HG03175 (cell line): ENCODE data around the gene MVB12B.

Experiments used
- ATAC-seq: cut with Tn5 transposase; IDR thresholded peaks from one replicate; pipeline ENCODE4 v1.9.1; 2021; ENCODE audit warnings: mild to moderate bottlenecking, moderate library complexity; ENCODE audit not compliant: unreplicated experiment

MVB12B gene

DNA sequence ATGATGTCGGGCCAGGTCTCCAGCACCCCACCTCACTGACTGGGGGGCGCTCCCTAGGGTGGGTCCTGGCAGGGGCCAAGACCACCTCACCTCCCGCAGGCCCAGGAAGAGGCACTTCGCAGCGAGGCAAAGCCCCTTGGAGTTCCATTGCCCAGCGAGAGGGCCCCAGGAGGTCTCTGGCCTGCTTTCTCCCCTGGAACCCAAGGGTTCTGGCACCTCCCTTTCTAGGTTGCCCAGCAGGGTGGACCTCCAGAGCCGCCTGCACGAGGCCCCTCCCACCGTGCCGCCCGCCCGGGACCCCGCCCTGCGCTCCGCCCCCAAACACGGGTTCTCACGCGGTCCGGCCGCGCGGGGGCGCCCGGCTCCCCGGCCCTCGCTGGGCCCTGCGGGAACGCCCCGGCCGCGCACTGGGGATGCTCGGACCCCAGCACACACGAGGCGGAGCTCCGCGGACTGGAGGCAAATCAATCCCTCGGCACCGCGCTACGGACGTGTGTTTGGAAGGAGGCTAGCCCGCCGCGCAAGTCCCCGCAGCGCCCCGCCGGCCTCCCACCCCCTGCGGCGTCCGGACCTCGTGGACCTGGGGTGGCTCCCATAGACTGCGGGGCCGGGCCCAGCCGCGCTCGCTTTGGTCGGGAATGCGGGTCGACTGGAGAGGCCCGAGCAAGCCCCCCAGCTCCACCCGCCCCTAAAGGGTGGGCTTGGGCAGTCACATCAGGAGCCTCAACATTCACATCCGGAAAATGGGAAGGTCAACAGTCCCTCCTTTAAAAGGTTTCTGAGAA is 187.6 kb downstream of the MVB12B start:
- no peak for ATAC-seq

DNA sequence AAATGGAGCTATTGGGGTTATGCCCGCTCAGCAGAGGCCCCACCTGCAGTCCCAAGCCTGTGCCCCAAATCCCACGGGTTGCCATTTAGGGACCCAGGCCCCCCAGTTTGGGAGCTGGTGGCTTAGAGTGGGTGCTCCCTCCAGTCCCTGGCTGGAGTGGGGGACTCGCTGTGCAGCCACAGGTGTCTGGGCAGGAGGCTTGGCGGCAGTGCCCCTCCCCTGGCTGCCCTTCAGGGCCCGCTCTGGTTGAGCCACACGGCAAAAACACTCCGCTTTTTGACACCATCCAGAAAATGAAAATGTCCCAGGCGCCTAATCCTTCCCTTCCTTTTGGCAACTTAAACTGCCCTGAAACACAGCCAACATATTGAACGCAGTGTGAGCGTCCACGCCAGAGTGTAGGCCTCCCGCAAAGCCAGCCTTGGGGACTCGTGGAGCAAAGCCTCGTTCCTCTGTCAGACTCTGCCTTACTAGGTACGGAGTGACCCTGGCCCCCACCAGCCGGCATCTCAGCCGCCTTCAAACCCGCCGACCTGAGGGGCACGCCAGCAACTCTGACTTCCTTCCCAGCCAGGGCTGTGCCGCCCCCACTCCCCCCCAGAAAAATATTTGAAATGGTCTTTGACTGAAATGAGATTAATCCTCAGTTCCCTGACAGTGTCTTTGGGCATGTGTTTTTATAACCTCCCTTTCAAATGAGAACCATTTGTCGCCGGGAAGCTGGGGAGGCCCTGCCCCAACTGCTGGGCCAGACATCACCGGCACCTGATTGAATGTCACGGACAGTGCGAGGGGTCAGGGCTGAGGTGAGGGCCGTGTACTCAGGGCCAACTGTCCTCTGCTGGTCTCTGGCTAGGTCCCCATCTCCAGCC is 188.6 kb downstream of the MVB12B start:
- no peak for ATAC-seq

DNA sequence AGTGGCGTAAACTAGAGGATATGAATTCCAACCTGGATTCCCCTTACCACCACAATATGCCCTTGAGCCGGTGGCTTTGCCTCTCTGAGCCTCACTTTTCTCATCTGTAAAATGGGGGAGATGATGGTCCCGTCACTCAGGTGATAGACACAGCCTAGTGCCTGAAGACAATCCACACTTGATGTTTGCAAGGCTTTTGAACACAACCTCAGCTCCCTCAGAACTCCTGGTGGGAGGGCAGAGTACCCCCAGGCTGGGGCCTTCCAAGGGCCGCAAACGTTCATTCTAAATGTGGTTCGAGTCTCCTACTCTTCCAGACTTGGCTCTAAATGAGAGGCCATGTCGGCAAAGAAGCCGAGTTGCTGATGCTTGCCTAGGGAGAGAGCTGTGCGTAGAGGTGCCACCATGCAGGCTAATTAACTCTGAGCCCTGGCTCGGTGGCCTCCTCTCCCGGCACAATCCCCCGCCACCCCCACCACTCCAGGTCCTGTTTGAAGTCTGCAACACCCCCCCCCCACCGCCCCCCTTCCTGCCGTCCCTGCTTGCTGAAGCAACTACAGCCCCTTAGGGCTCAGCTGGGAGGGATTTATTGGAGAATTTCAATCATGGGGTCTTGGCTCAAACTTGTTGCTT is 189.4 kb downstream of the MVB12B start:
- ATAC-seq = no peak

DNA sequence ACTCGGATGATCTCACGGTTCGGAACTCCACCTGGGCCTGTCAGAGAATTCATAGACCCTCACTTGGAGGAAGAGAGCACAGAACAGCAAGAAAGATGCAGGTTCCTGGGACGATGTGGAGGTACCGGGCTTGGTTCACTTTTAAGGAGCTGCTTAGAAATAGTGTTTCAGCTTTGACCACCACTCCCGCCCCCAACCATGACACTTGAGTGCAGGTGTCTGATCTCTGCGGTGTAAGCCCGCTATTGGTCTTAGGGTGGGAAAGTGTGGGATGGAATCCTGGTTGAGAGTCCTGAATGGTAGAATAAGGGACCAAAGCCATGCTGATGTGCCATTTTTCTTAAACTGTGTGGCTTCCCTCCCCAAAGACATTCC is 189.9 kb downstream of the MVB12B start:
- no peak for ATAC-seq

DNA sequence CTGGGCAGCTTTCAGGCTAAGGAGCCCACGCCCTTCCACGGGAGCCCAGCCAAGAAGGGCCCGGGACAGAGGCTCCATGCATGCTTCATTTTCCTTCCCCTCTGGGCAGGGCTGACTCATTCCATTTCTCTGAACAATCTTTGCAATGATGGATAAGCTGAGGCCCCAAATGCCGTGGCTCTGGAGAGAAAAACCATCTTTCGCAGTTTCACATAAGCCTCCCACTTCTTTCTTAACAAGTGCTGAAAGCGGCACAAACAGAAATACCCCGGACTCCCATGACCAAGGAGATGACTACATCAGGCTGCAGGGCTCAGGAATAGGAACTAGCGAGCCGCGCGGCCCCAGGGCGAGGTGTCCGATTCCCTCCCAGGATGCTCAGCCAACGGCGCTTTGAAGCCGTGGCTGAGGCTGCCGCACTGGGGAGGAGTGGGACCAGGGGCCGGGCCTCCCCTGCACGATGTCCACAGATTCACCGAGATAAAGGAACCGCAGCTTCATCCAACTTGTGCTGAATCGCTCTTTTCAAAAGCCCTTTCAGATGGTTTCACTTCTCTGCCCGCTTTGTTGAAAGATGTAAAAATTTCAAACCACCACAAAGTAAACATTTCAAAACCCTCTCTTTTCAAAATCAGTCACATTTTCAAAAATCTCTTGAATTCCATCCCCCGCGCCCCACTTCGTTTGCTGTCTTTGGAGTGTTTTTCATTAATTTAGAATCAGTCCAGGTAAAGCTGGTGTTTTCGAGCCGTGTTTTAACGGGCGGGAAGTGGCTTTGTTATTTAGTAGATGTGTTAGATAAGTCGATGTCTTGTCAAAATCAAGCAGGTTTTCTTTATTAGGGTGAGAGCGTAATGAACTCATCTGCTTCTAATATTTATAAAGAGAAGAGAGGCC is 190.6 kb downstream of the MVB12B start:
- ATAC-seq = no peak

DNA sequence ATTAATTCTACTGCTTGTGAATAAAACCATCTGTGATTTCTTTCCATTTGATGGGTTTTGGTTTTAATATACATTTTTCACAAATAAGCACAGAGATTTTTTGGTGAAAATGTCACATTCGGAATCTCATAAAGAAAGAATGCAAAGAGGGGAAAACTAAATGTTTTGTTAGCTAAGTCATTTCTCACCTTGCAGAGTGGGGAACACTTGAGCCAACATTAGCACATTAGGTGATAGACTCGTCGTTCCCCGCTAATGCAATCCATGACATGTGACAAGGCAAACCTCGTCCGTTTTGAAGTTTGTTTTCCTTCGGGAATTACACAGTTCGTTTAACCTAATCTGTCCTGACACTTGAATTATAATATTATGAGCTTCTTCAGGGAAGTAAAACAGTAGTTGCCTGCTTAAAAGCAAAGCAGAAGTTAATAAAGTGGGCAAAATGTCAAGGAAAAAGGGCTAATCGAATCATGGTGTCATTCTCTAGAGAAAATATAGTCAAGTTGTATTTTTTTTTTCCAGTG is 191.3 kb downstream of the MVB12B start:
- no peak for ATAC-seq

DNA sequence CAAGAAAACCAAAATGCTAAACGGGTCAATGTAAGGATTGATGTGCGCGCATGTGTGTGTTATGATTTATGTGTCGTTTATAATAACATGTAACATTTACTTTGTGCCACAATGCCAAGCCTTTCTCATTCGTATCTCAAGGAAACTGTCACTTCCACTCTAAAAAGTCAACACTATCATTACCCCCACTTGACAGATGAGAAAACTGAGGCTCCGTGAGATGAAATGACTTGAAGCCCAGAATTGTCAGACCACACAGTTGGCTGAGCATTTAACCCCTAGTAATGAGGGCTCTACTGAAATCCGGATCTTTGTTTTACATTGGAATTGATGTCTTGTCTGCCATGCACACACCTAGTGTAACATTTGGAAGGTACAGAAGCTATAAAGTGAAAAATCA is 192.1 kb downstream of the MVB12B start:
- ATAC-seq = no peak

DNA sequence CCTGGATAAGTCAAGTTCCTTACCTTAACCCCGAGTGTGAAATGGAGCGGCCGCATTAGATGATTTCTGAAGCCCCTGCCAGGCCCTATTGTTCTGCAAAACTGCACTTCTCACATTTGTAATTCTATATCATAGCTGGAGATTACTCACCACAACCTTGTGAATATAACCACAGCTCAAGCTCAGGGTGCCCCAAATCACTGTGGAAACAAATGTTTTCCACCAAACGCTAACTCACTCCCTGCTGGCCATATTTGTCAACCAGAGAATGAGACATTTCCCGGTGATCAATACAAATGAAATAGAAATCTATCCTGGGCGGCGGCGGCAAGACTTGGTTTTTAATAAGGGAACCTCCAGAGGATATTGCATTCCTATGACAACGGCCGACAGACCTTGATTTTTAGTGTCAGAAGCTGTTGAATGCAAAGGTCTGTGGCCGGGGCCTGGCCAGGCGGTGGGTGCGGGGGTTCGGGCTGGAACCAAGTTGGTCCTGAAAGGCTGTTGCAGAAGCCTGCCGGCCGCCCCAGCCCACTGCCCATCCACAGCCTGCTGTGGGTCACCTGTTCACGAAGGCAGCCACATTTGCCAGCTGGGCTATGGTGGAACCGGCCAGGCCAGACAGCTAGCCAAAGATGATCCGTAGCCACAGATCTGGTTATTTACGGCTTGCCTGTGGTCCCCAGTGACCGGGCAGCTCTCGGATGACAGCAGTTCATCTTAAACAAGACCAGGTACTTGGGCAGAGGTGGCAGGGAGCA is 193.2 kb downstream of the MVB12B start:
- no peak for ATAC-seq

DNA sequence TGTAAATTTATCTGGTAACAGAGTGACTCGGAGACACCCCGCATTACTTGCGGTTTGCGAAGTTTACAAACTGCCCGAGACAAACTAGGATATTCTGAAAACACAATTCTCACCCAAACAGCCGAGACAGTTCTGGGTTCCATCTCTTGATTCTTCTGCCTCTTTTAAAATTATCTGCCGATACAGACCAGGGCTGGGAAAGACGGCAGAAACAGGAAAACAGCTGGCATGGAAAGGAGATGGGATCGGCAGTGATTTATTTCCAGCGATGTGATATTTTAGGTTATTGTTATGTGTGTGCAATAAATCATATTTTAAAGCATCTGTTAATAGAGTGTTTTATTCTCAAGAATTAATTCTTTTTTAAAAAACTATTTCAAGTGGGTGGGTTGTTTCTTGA is 193.8 kb downstream of the MVB12B start:
- ATAC-seq = no peak

DNA sequence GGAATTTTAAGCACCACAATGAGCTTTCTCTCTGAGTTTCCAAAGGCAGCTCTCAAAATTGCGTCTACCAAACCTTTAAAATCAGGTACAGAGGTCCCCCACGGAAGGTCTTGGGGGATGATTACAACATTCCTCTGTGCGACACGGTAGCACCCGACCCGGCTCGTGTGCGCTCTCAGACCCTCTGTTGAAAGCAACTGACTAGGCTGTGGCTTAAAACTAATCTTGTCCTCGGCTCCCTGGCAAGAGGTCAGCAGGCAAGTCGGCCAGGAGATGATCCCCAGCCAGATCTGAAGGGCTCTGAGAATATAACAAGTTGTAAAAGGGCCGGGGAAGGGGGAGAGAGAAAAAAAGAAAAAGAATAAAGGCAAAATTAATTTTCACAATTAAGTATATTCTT is 194.5 kb downstream of the MVB12B start:
- ATAC-seq = no peak

DNA sequence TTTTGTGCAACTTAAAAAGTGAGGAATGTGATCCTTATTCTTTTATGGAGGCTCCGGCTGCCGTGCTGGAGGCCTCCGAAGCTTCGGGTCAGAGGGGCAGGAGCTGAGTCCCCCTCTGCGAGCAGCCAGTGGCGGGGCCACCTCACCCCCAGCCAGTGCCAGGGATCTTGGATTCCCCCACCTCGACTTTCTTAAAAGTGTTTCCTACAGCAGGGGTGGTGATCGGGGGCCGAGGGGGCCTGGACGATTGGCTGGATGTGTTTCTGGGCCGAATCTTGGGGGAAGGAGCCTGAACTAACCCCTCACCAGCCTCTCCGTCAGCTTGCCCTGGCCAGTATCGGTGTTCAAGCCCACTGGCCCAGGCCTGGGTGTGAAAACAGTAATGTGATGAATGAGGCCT is 194.9 kb downstream of the MVB12B start:
- no peak for ATAC-seq

DNA sequence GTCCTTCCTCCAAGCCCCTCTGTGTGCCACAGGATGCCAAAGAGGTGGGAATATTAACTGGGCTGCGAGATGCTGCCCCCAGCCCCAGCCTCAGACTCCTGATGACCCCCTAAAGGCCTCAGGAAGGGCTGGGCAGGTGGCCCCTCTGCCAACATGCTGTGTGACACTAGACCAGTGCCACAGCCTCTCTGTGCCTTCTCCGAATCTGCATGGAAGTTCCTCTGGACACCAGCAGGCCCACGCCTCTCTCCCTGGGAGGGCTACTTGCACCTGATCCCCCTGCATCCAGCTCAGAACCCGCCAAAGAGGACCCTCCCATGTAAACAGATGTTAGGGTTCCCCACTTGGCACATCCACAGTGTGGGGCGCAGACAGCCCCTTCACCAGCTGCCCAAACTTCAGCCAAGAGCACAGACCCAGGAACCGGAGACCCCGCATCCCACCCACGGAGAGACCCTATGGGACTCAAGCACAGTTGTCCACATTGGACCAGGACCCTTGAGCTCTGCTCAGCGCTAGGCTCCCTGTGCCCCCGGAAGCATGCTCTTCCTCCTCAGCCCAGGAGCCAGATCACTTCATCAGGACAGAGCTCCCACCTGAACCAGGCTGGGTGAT is 195.5 kb downstream of the MVB12B start:
- no peak for ATAC-seq

DNA sequence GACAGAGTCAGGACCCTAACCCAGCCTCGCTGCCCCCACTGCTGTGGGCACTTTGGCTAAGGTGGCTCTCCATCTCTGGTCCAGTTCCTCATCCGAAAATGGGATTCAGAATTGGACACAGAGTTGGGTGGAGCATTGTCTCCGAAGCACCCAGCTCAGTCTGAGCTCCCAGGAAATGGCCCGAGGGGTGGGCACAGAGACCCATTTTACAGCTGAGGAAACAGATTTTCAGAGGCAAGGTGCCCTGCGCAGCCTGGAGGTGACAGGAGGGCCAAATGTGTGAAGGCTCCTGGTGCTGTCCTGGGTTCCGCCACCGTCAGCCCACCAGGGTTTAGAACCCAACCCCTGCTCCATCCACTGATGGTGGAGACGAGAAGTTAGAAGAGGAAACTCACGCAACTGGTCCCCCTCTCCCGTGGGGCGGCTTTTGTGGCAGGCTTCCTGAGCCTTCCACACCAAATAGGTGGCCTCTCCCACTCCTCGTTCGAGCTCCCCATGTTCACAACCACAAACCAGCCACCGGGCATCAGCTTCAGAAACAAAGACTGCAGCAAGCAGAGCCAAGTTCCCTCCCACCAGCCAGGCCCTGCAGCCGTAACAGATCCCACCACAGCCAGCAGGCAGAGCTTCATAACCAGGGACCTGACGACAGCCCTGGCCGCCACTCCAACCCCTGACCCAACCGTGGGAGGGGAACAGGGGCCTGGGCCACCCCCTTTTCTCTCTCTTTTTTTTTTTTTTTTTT is 196.2 kb downstream of the MVB12B start:
- no peak for ATAC-seq

DNA sequence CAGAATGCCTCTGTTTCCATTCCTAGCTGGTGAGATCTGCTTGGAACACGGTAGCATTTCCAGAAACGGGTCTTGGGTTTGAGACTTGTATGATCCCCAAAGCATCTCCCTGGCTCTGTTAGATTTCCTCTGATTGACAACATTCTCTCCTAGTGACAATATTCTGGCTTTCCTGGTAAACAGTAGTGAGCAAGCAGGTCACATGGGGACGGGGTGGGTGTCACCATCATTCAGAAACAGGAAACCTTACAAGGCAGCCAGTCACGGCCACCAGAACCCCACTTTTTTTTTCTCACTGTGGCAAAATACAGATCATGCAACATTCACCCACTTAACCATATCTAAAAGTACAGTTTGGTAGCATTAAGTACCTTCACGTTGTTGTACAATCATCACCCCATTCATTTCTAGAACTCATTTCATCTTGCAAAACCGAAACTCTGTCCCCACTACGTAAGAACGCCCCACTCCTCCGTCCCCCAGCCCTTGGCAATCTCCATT is 197.0 kb downstream of the MVB12B start:
- no peak for ATAC-seq

DNA sequence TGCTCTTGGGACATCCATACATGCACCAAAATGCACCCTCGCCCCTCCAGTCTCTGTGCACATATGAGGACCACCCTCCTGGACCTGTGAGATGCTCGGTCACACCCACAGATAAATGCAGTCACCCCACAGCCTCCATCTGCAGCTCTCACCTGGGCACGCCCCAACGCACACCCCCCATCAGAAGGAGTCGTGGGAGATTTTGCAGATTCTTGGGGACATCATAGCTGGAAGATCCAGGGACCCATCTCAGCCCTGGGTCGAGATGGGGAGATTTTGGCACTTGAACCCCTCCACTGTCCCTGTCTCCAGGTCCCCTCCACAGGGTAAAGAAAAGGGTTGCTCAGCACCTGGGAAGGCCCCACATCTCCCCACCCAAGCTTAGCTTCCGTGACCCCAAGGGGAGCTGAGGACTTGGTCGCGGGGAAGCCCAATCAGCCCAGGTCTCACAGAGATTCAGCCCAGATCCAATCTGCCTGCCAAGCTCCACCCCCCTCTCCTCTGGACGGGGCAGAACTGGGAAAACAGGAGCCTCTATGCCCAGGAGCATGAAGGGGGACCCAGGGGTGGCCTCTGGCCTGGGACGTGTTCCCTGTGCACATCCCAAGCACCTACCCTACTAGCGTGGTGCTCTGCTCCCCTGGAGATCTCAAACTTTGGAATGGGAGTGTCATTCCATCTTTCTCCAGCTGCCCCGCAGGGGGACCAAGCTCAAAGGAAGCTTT is 197.9 kb downstream of the MVB12B start:
- ATAC-seq = no peak

DNA sequence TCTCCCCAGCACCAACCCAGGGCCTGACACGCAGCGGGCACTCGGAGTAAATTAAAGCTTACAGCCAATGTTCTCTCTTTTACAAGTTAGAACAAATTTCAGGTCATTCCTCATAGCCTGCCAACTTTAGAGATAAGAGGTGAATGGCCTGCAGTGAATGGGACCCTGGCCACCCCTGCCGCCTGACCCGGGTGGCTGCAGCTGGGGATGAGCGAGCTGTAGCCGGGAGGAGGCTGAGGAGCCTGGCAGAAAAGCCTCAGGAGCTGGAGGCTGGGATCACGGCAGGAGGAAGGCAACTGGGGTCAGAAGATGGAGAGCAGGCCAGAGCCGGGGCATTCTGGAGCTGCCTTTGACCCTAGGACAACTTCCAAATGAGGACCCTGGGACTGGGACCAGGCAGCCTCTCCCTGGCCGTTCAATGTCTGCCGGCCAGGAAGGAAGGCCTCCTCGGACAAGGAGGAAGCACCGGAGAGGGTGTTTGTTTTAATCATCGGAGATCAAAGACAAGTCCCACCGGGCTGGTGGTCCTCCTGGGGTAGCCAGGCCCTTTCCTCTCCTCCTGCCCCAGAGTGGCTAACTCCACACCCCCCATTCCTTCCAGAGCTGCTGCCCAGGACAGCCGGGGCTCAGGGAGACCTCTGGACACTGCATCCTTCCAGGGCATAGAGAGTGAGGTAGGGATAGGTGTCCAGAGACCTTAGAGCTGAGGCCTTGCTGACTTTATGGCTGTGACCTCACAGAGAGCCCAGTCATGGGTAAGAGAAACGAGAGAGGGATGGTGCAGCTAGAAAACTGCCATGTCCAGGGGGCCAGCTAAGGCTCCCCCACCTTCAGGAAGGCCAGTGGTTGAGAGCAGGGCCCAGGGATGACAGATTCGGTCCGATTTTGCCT is 199.8 kb downstream of the MVB12B start:
- ATAC-seq = no peak
